NCI-H2196 treated with DMSO at 0.1 percent for 48 hours (cell line): ENCODE data around the gene ANKS3.
"Not testable (repeated sequence)": the region's sequence is repeated elsewhere in the genome, so short reads cannot be mapped to it uniquely, and the experiment has no call there.

Experiments
- DNase-seq: peaks from one replicate; lab custom pipeline; 2025; ENCODE audit not compliant: unreplicated experiment; lab: John Stamatoyannopoulos, UW

Gene ANKS3

GRCh38 chr16:4651827-4652226 is 82.2 kb downstream of the ANKS3 start:
- DNase-seq, result no peak

DNA sequence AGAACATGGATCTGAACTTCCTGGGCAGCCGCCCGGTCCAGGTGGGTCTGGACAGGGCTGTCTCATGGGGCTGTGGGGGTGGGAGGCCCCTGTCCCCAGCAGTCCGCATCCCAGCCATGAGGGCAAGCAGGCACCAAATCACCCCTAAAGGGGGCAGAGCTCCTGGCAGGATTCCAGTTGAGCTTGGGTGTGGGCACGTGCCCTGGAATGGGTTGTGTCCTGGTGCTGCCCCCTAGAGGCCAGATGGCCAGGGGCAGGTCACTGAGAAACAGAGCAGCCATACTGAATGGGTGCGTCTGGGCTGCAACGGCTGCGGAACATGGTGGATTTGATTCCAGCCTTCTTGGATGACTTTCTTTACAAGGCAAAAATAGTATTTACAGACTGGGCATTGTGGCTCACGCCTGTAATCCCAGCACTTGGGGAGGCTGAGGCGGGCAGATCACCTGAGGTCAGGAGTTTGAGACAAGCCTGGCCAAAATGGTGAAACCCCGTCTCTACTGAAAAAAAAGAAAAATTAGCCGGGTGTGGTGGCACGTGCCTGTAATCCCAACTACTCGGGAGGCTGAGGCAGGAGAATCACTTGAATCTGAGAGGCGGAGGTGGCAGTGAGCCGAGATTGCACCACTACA is 83.5 kb downstream of the ANKS3 start:
- DNase-seq, result not testable (repeated sequence)

DNA sequence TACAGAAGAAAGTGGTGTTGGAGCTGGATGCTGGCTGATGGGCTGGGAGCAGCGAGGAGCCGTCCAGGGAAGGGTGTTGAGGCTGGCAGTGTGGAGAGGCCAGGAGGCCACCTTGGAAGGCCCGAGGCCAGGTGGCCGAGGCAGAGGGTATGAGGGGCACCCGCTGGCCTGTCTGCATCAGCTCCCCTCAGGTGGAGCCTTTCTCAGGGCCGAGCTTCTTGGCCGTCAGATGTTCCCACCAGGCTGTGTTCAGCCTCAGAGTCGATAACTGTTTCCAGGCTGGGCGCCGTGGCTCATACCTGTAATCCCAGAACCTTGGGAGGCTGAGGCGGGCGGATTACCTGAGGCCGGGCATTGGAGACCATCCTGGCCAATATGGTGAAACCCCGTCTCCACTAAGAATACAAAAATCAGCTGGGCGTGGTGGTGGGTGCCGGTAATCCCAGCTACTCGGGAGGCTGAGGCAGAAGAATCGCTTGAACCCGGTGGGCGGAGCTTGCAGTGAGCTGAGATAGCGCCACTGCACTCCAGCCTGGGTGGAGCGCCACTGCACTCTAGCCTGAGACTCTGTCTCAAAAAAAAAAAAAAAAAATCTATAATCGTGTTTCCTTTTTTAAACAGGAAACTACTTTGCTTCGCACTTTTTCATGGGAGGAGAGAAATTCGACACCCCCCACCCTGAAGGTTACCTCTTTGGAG is 84.2 kb downstream of the ANKS3 start:
- no peak for DNase-seq

DNA sequence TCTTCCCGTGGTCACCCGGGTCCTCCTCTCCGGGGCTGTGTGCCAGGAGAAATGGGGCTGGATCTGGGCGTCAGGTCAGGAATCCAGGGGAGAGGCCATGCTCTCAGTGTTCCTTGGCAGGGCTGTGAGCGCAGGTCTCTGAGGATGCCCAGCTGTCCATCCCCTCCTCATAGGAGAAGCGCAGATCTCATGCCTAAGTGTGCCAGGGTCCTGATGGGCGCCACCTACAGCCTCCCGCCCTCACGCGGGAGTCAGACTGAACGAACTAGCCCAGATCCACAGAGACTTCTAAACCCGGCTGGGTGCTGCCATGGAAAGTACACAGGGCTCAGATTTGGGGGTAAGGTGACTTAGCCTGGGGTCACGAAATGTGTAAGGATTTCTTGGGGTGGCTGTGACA is 85.2 kb downstream of the ANKS3 start:
- no peak for DNase-seq

DNA sequence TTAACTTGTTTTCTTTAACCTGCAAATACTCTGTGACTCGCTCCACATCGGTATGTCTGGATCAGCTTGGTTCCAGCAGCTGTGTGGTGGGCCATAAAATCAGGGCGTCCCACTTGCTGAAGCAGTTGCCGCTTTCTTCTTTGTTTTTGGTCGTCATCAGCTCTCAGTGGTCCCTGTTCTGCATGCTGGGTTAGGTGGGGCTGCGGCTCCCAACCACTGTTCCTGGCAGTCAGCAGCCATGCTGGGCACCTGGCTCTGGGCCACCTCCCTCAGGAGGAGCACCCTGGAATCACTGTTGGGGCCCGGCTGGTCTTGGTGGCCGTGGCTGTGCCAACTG is 86.5 kb downstream of the ANKS3 start:
- DNase-seq, result no peak

- no peak for DNase-seq
These were observed 87.1 kb downstream of the ANKS3 start for GRCh38 chr16:4646773-4647643.
